ENCODE data around the gene SERPINB2.

DNA sequence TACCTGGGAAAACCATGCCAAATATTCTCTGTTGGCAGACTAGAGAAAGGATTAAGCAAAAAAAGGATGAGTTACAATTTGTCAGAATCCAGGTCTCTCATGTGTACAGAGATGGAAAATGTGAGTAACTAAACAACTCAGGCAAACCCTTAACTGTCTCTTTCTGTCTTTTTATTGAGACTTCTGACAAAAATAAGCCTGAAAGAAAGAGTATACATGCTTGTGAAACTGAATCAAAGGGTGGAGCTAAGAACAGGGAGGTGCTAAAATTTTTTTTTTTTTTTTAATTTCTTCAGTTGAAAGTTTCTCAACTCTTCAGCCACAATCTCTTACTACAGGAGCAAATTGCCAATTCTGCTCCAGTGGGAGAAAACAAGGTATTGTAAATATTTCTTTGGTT, 20.2 kb downstream of the SERPINB2 start, which contains the start of gene SERPINB10:
- no peak for TF ChIP-seq BACH2 (CRISPR knock-in tag; IDR thresholded peaks at IDR 0.05; ENCODE audit: borderline replicate concordance)
- TF ChIP-seq CSDC2 (CRISPR knock-in tag; IDR thresholded peaks at IDR 0.05): no peak
- TF ChIP-seq, protein P1, sequence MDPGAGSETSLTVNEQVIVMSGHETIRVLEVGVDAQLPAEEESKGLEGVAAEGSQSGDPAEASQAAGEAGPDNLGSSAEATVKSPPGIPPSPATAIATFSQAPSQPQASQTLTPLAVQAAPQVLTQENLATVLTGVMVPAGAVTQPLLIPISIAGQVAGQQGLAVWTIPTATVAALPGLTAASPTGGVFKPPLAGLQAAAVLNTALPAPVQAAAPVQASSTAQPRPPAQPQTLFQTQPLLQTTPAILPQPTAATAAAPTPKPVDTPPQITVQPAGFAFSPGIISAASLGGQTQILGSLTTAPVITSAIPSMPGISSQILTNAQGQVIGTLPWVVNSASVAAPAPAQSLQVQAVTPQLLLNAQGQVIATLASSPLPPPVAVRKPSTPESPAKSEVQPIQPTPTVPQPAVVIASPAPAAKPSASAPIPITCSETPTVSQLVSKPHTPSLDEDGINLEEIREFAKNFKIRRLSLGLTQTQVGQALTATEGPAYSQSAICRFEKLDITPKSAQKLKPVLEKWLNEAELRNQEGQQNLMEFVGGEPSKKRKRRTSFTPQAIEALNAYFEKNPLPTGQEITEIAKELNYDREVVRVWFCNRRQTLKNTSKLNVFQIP (CRISPR knock-in tag; IDR thresholded peaks at IDR 0.05; ENCODE audit: borderline replicate concordance, low read depth): no peak
- TF ChIP-seq, protein P2, sequence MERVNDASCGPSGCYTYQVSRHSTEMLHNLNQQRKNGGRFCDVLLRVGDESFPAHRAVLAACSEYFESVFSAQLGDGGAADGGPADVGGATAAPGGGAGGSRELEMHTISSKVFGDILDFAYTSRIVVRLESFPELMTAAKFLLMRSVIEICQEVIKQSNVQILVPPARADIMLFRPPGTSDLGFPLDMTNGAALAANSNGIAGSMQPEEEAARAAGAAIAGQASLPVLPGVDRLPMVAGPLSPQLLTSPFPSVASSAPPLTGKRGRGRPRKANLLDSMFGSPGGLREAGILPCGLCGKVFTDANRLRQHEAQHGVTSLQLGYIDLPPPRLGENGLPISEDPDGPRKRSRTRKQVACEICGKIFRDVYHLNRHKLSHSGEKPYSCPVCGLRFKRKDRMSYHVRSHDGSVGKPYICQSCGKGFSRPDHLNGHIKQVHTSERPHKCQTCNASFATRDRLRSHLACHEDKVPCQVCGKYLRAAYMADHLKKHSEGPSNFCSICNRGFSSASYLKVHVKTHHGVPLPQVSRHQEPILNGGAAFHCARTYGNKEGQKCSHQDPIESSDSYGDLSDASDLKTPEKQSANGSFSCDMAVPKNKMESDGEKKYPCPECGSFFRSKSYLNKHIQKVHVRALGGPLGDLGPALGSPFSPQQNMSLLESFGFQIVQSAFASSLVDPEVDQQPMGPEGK (CRISPR knock-in tag; IDR thresholded peaks at IDR 0.05; ENCODE audit: borderline replicate concordance): no peak
- TF ChIP-seq, protein P3, sequence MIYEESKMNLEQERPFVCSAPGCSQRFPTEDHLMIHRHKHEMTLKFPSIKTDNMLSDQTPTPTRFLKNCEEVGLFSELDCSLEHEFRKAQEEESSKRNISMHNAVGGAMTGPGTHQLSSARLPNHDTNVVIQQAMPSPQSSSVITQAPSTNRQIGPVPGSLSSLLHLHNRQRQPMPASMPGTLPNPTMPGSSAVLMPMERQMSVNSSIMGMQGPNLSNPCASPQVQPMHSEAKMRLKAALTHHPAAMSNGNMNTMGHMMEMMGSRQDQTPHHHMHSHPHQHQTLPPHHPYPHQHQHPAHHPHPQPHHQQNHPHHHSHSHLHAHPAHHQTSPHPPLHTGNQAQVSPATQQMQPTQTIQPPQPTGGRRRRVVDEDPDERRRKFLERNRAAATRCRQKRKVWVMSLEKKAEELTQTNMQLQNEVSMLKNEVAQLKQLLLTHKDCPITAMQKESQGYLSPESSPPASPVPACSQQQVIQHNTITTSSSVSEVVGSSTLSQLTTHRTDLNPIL (CRISPR knock-in tag; IDR thresholded peaks at IDR 0.05; ENCODE audit: low read depth): no peak
- no peak for TF ChIP-seq GLIS3 (CRISPR knock-in tag; IDR thresholded peaks at IDR 0.05)
- no peak for TF ChIP-seq ZNF565 (CRISPR knock-in tag; conservative IDR thresholded peaks at IDR 0.05; ENCODE audit: low read depth)
